Measurements from ENCODE around the gene IFI27L1.

IFI27L1 gene

GRCh38 chr14:94114589-94115057 is 33.5 kb downstream of the IFI27L1 start:
- DNase-seq (ENCODE audit: low spot score), result no peak

GRCh38 chr14:94115058-94115591 is 34.0 kb downstream of the IFI27L1 start:
- DNase-seq (ENCODE audit: low spot score), result peak; percentile 53

GRCh38 chr14:94115631-94116030 is 34.5 kb downstream of the IFI27L1 start:
- no peak for DNase-seq (ENCODE audit: low spot score)

- no peak for DNase-seq (ENCODE audit: low spot score)
Observed at GRCh38 chr14:94116701-94117100, 35.6 kb downstream of the IFI27L1 start.

GRCh38 chr14:94117856-94118255 is 36.7 kb downstream of the IFI27L1 start:
- DNase-seq (ENCODE audit: low spot score), result no peak

- DNase-seq (ENCODE audit: low spot score), result no peak
Observed at GRCh38 chr14:94119071-94119470, 38.0 kb downstream of the IFI27L1 start.

GRCh38 chr14:94120667-94121340 is 39.7 kb downstream of the IFI27L1 start:
- DNase-seq (ENCODE audit: low spot score), result no peak

- DNase-seq (ENCODE audit: low spot score), result no peak
Observed at GRCh38 chr14:94121485-94121884, 40.4 kb downstream of the IFI27L1 start.

GRCh38 chr14:94122438-94122837 is 41.3 kb downstream of the IFI27L1 start:
- DNase-seq (ENCODE audit: low spot score), result no peak

GRCh38 chr14:94123296-94123695 is 42.2 kb downstream of the IFI27L1 start:
- no peak for DNase-seq (ENCODE audit: low spot score)

- no peak for DNase-seq (ENCODE audit: low spot score)
Observed at GRCh38 chr14:94123868-94124267, 42.8 kb downstream of the IFI27L1 start.

GRCh38 chr14:94124582-94125377 is 43.7 kb downstream of the IFI27L1 start:
- no peak for DNase-seq (ENCODE audit: low spot score)

GRCh38 chr14:94125659-94126418 is 44.7 kb downstream of the IFI27L1 start:
- DNase-seq (ENCODE audit: low spot score), result no peak

GRCh38 chr14:94126419-94126677 is 45.2 kb downstream of the IFI27L1 start:
- no peak for DNase-seq (ENCODE audit: low spot score)

GRCh38 chr14:94126800-94127199 is 45.7 kb downstream of the IFI27L1 start:
- no peak for DNase-seq (ENCODE audit: low spot score)

- DNase-seq (ENCODE audit: low spot score), result no peak
Observed at GRCh38 chr14:94127330-94127729, 46.2 kb downstream of the IFI27L1 start.

- no peak for DNase-seq (ENCODE audit: low spot score)
Observed at GRCh38 chr14:94128216-94128839, 47.2 kb downstream of the IFI27L1 start.

GRCh38 chr14:94129111-94129757 is 48.1 kb downstream of the IFI27L1 start, which contains the start of gene IFI27L2:
Gene IFI27L2, minus strand, starts transcription at chr14:94129604. Its CDS starts 40 bp downstream, at chr14:94129564.
- peak; percentile 87 for DNase-seq (ENCODE audit: low spot score)

GRCh38 chr14:94129758-94130414 is 48.8 kb downstream of the IFI27L1 start:
- DNase-seq (ENCODE audit: low spot score), result peak; percentile 67

- peak; percentile 83 for DNase-seq (ENCODE audit: low spot score)
Observed at GRCh38 chr14:94132285-94132887, 51.3 kb downstream of the IFI27L1 start.

GRCh38 chr14:94135476-94135875 is 54.4 kb downstream of the IFI27L1 start:
- DNase-seq (ENCODE audit: low spot score), result no peak
